Cardiac muscle cell (in vitro differentiated cells and primary cell): ENCODE data around the gene FAM107A. TPM values are rescaled to one million over a fixed set of nuclear protein-coding genes. Genes with fewer than 3 reads are reported as not detected.

Source experiments
- DNase-seq, 2 donors: peaks; one replicate each; pipeline versions ENCODE4 v3.0.0 to v3.0.0-alpha.2; 2010 to 2017; ENCODE audit warnings: low read depth in 1 of 2, low spot score in 1 of 2
- H3K27ac ChIP-seq: fragments of 200-600 bp; sonication (generic); 2 replicates; pipeline ENCODE4 v1.5.1; 2016
- H3K27me3 ChIP-seq: fragments of 200-600 bp; sonication (generic); 2 replicates; pipeline ENCODE4 v1.6.0; 2016; ENCODE audit warnings: control low read depth
- H3K36me3 ChIP-seq: fragments of 200-600 bp; sonication (generic); 2 replicates; pipeline ENCODE4 v1.5.1; 2016; ENCODE audit warnings: control low read depth
- H3K4me1 ChIP-seq: fragments of 200-600 bp; sonication (generic); 2 replicates; pipeline ENCODE4 v1.8.1; 2017; ENCODE audit warnings: low read depth, mild to moderate bottlenecking, mixed run types
- H3K4me3 ChIP-seq: fragments of 200-600 bp; sonication (generic); 2 replicates; pipeline ENCODE4 v1.5.1; 2016; ENCODE audit warnings: mild to moderate bottlenecking
- H3K9me3 ChIP-seq: fragments of 200-600 bp; sonication (generic); 2 replicates; pipeline ENCODE4 v1.5.1; 2017; ENCODE audit warnings: low read depth, mild to moderate bottlenecking, control low read depth
- polyA plus RNA-seq: library from polyadenylated mRNA; unstranded; fragments of >200 nt; fragmentation: Nextera tagmentation; extraction: Ambion mirVana; gene quantifications from 2 replicates; pipeline ENCODE4 v1.2.1, GENCODE V29; 2016
- total RNA-seq: library from RNA; depleted of rRNA; stranded (reverse); fragments of >200 nt; gene quantifications from 2 replicates; pipeline ENCODE4 v1.2.3, GENCODE V29; 2016
- TF ChIP-seq, protein P1 (sequence below): IDR thresholded peaks from 2 replicates; pipeline ENCODE4 v1.5.1; 2012; ENCODE audit warnings: low read depth, mild to moderate bottlenecking, low read length

Gene FAM107A
- total and polyA plus RNA-seq, 2 experiments from 2014 or later: not detected

DNA sequence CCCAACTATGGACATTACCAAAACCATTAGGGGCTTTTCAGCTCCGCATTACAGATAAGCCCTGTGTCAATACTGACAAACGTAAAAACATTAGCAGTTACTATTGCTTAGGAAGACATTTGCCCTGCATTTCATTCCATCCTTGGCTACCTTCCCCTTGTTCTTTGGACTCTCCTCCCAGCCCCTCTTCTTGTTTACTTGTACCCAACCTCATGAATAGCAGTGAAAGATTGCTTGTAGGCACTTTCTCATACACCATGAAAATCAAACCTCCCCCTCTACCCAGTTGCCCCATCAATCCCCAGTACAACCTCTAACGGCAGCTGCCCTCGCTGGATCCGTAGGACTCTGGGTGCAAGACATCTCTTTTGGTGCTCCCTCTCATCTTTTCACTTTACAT, 16.9 kb upstream of the FAM107A start:
- no peak for DNase-seq
- no peaks in the 10 kb centered on the region for H3K27me3 ChIP-seq
- no peaks in the 10 kb centered on the region for H3K36me3 ChIP-seq
- no peak overlapping the region for H3K27ac ChIP-seq
- no peaks in the 10 kb centered on the region for H3K4me1 ChIP-seq
- no peaks in the 10 kb centered on the region for H3K9me3 ChIP-seq
- TF ChIP-seq, protein P1, sequence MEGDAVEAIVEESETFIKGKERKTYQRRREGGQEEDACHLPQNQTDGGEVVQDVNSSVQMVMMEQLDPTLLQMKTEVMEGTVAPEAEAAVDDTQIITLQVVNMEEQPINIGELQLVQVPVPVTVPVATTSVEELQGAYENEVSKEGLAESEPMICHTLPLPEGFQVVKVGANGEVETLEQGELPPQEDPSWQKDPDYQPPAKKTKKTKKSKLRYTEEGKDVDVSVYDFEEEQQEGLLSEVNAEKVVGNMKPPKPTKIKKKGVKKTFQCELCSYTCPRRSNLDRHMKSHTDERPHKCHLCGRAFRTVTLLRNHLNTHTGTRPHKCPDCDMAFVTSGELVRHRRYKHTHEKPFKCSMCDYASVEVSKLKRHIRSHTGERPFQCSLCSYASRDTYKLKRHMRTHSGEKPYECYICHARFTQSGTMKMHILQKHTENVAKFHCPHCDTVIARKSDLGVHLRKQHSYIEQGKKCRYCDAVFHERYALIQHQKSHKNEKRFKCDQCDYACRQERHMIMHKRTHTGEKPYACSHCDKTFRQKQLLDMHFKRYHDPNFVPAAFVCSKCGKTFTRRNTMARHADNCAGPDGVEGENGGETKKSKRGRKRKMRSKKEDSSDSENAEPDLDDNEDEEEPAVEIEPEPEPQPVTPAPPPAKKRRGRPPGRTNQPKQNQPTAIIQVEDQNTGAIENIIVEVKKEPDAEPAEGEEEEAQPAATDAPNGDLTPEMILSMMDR: no peak
- H3K4me3 ChIP-seq: no peak overlapping the region

DNA sequence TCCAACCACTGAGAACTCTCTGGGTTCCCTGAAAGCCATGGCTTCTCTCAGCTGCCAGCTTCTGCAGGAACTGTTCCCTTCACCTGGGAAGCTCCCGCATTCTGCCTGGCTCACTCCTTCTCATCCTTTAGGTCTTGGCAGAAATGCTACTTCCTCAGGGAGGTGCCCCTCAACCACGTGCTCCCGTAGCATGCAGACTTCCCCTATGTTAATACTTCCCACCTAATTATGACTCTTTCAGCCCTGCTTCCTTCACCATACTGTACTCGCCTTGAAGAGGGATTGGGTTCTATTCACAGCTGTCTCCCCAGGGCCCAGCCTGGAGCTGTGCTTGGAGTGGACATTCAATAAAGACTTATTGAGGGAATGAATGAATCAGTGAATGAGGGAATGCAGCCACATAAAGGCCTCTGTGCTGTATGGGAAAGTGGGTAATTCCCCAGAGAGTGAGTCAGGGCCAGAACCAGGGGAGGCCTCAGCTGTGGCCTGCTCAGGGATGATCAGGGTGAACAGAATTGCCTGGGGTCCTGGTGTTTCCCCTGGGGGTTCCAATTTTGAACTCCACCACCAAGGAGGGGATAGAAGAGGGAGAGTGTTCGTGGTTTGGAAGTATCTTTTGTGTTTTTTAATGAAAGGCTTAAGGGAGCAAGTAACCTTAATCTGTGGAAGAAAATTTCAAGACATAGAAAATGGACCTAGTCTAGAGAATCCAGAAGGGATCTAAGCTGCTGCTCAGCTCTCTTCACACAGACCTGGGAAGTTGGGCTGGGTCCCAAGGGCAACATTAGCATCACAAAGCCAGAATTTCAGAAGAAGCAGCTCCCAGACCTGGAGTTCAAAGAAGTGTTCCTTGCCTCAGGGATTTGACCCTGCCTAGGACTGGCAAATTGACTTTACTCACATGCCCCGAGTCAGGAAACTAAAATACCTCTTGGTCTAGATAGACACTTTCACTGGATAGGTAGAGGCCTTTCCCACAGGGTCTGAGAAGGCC, 14.6 kb upstream of the FAM107A start:
- H3K27me3 ChIP-seq: peaks cover 12% of the 10 kb centered on the region
- H3K4me1 ChIP-seq: no peaks in the 10 kb centered on the region
- TF ChIP-seq, protein P1: no peak
- H3K9me3 ChIP-seq: no peaks in the 10 kb centered on the region
- no peak for DNase-seq
- no peaks in the 10 kb centered on the region for H3K36me3 ChIP-seq
- H3K27ac ChIP-seq: no peak overlapping the region
- no peak overlapping the region for H3K4me3 ChIP-seq

DNA sequence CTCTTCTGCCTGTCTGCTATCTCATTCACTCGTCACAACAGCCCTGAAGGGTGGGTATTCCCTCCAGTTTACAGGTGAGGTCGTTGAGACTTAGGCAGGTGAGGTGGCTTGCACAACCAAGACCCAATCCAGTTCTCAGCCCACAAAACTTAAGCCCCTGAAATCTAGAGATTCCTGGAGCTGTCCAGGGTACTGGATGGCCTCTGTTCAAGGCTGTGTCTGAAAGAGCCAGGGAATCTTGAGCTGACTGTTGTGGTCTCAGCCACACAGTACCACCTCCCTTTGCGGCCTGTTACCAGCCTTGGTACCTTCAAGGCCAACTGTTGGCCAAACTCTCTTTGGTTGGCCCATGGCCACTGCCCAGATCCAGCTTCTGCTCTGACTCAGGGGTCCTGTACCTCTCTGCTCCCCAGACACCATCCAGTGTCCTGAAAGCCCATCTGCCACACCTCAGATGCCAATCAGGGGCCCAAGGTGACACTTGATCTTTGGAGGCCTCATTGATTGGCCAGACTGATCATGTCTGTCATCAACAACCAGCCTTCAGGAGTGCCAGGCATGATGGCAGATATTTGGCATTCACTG, 10.9 kb upstream of the FAM107A start:
- Histone ChIP-seq H3K4me3 (no peak overlapping the region), H3K27ac (no peak overlapping the region), H3K4me1 (no peaks in the 10 kb centered on the region), H3K36me3 (no peaks in the 10 kb centered on the region), H3K27me3 (peaks cover 47% of the 10 kb centered on the region), H3K9me3 (no peaks in the 10 kb centered on the region)
- DNase-seq: peak; percentile 59 to 85
- TF ChIP-seq, protein P1: no peak

DNA sequence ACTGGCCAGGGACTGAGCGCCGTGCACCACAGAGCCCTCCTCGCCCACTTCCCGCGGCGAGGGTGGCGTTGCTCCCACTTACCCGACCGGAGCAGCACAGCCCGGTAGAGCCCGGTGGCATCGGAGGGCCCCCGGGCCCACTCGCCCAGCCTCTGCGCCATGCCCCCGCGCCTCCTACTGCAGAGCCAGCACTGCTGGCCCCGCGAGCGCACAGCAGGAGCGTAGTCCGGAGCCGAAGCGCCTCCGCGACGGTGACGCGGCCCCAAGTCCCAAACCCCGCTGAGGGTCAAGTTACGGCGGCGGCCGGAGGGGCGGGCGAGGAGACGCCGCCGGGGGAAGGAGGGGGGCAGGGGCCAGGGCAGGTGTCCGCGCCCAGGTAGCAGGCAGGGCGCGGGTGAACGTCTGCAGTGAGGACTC, 9.6 kb upstream of the FAM107A start:
- peaks cover 60% of the 10 kb centered on the region for H3K27me3 ChIP-seq
- H3K4me1 ChIP-seq: no peaks in the 10 kb centered on the region
- H3K36me3 ChIP-seq: no peaks in the 10 kb centered on the region
- TF ChIP-seq, protein P1: no peak
- peak in 1 of 2 donors; percentile 70 for DNase-seq
- H3K4me3 ChIP-seq: no peak overlapping the region
- H3K9me3 ChIP-seq: no peaks in the 10 kb centered on the region
- no peak overlapping the region for H3K27ac ChIP-seq

DNA sequence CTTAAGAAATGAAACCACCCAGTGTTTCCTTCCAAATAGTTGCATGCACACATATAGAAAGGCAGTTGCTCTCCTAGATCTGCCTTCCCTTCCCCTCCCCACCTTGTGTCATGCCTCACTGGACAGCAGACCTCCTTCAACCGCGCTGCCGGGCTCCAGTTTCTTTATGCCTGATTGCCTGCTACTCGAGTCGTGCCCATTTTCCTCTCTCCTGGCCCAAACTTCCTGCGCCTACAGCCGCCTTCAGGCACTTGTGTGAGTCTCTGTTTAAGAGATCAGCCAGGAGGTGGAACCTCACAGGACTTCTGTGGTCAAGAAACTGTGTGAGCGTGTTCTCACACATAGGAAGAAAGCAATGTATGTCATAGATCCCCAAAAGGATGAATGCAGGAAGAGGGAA, 8.8 kb upstream of the FAM107A start:
- Histone ChIP-seq H3K36me3 (no peaks in the 10 kb centered on the region), H3K9me3 (no peaks in the 10 kb centered on the region), H3K27me3 (peaks cover 63% of the 10 kb centered on the region), H3K4me3 (no peak overlapping the region), H3K4me1 (no peaks in the 10 kb centered on the region), H3K27ac (no peak overlapping the region)
- TF ChIP-seq, protein P1: no peak
- no peak for DNase-seq
